Vagina (tissue), 2 donors: ENCODE data around the gene SDCCAG8.

Source experiments
- CTCF ChIP-seq, 3 experiments: fragments of 450-650 bp in 2 of 3; fragments of 200-600 bp in 1 of 3; sonication (generic) in 1 of 3; IDR thresholded peaks; one replicate each; pipeline ENCODE4 v1.5.1; 2017 to 2019; ENCODE audit warnings: antibody characterized with exemption in 3 of 3, mild to moderate bottlenecking in 2 of 3, moderate library complexity in 2 of 3
- POLR2AphosphoS5 ChIP-seq, 2 donors: sonication (generic); formaldehyde crosslinking; IDR thresholded peaks; one replicate each; pipeline ENCODE4 v1.9.0; 2017; ENCODE audit warnings: antibody characterized with exemption in 2 of 2, mild to moderate bottlenecking in 2 of 2, low read depth in 1 of 2; ENCODE audit not compliant: insufficient read depth in 1 of 2

GRCh38 chr1:243489681-243490546 is 234.1 kb downstream of the SDCCAG8 start:
- no peak for TF ChIP-seq CTCF (IDR thresholded peaks at IDR 0.05)
- no peak for TF ChIP-seq POLR2AphosphoS5 (IDR thresholded peaks at IDR 0.05; ENCODE audit: insufficient read depth in 1 of 2, low read depth in 1 of 2)
